Small intestine (tissue), 16 donors: ENCODE data around the gene STAU1. TPM values are rescaled to one million over a fixed set of nuclear protein-coding genes. Genes with fewer than 3 reads are reported as not detected.

ENCODE experiments used
- DNase-seq, 2 donors: peaks; one replicate each; pipeline versions ENCODE4 v3.0.0 to v3.0.0-alpha.2; 2013
- FAIRE-seq: peaks from 2 replicates; lab custom pipeline; 2012; peaks lifted over from hg19 to GRCh38; lab: Jason Lieb, UNC
- H3K27ac ChIP-seq, 3 donors: one replicate each; pipeline ENCODE4 v1.5.1; 2013; ENCODE audit warnings: low read length in 2 of 3, mild to moderate bottlenecking in 2 of 3, control low read depth in 1 of 3, inconsistent platforms in 1 of 3, low read depth in 1 of 3, moderate library complexity in 1 of 3
- H3K27me3 ChIP-seq, 3 donors: one replicate each; pipeline ENCODE4 v1.6.1; 2013; ENCODE audit warnings: low read length in 3 of 3, inconsistent platforms in 1 of 3; ENCODE audit not compliant: control insufficient read depth in 3 of 3, insufficient read depth in 3 of 3
- H3K36me3 ChIP-seq, 3 donors: one replicate each; pipeline ENCODE4 v1.6.1; 2013; ENCODE audit warnings: low read length in 3 of 3, inconsistent platforms in 1 of 3, low read depth in 1 of 3, mild to moderate bottlenecking in 1 of 3, moderate library complexity in 1 of 3; ENCODE audit not compliant: control insufficient read depth in 3 of 3, insufficient read depth in 2 of 3
- H3K4me1 ChIP-seq, 3 donors: one replicate each; pipeline ENCODE4 v1.6.1; 2013; ENCODE audit warnings: low read length in 2 of 3, inconsistent platforms in 1 of 3, low read depth in 1 of 3, mild to moderate bottlenecking in 1 of 3, moderate library complexity in 1 of 3; ENCODE audit not compliant: control insufficient read depth in 3 of 3, insufficient read depth in 2 of 3
- H3K4me3 ChIP-seq, 3 donors: one replicate each; pipeline ENCODE4 v1.5.1; 2013; ENCODE audit warnings: low read length in 3 of 3, control low read depth in 1 of 3, inconsistent platforms in 1 of 3, low read depth in 1 of 3, mild to moderate bottlenecking in 1 of 3, moderate library complexity in 1 of 3
- H3K9me3 ChIP-seq, 2 donors: one replicate each; pipeline ENCODE4 v1.6.1; 2013; ENCODE audit warnings: low read depth in 1 of 2, low read length in 1 of 2; ENCODE audit not compliant: control insufficient read depth in 2 of 2, insufficient read depth in 1 of 2
- WGBS, 3 donors: extraction: QIAGEN DNeasy Blood & Tissue Kit; methylation state at CpG; one replicate each; pipeline ENCODE4 v1.1.7; 2013; 5-methylcytosine and 5-hydroxymethylcytosine counted together
- long read RNA-seq, 10 donors: transcript quantifications; one replicate each; lab custom pipeline, GENCODE V29; 2026
- polyA plus RNA-seq, 4 donors: library from polyadenylated mRNA; stranded (reverse) in 3 of 4; unstranded in 1 of 4; fragments of 200-250 nt in 3 of 4; fragments of 120-200 nt in 1 of 4; gene quantifications; one replicate each; pipeline versions ENCODE4 v1.2.1 to v1.2.3, GENCODE V29; 2013
- donor health status: healthy with polysubstance abuse.
- donor health status: control.
- donor health status: control.
- donor health status: Bipolar disorder and iron deficiency.
- donor health status: healthy.

Gene STAU1, protein sequence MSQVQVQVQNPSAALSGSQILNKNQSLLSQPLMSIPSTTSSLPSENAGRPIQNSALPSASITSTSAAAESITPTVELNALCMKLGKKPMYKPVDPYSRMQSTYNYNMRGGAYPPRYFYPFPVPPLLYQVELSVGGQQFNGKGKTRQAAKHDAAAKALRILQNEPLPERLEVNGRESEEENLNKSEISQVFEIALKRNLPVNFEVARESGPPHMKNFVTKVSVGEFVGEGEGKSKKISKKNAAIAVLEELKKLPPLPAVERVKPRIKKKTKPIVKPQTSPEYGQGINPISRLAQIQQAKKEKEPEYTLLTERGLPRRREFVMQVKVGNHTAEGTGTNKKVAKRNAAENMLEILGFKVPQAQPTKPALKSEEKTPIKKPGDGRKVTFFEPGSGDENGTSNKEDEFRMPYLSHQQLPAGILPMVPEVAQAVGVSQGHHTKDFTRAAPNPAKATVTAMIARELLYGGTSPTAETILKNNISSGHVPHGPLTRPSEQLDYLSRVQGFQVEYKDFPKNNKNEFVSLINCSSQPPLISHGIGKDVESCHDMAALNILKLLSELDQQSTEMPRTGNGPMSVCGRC
- 100 to 1,000 TPM in 1 of 4 donors, 10 to 100 TPM in 3; 47.1 to 116 (median 65.4) TPM for polyA plus RNA-seq
- long read RNA-seq, donor 1, transcript STAU1-206 (13 exons, 3,411 nt): minor isoform, 5 of 245 reads
- long read RNA-seq, donor 1, transcript STAU1-203 (13 exons, 3,211 nt): major isoform, 8 of 245 reads
- long read RNA-seq, donor 1, partial matches to known transcripts: 230 of 245 reads
- long read RNA-seq, donor 1, other reads (novel, unspliced or antisense): 0 of 245 reads
- long read RNA-seq, donor 2, partial matches to known transcripts: 17 of 20 reads
- long read RNA-seq, donor 2, other reads (novel, unspliced or antisense): 0 of 20 reads
- long read RNA-seq, donor 3, partial matches to known transcripts: 10 of 11 reads
- long read RNA-seq, donor 3, other reads (novel, unspliced or antisense): 0 of 11 reads
- long read RNA-seq, donor 4: 0 reads
- long read RNA-seq, donor 5, partial matches to known transcripts: 44 of 44 reads
- long read RNA-seq, donor 5, other reads (novel, unspliced or antisense): 0 of 44 reads
- long read RNA-seq, donor 6, transcript STAU1-203 (13 exons, 3,211 nt): major isoform, 7 of 102 reads
- long read RNA-seq, donor 6, partial matches to known transcripts: 86 of 102 reads
- long read RNA-seq, donor 6, other reads (novel, unspliced or antisense): 5 of 102 reads
- long read RNA-seq, donor 7, transcript STAU1-203 (13 exons, 3,211 nt): major isoform, 9 of 23 reads
- long read RNA-seq, donor 7, partial matches to known transcripts: 5 of 23 reads
- long read RNA-seq, donor 7, other reads (novel, unspliced or antisense): 0 of 23 reads
- long read RNA-seq, donor 8: 0 reads
- long read RNA-seq, donor 9: 0 reads
- long read RNA-seq, donor 10, partial matches to known transcripts: 11 of 17 reads
- long read RNA-seq, donor 10, other reads (novel, unspliced or antisense): 0 of 17 reads

DNA sequence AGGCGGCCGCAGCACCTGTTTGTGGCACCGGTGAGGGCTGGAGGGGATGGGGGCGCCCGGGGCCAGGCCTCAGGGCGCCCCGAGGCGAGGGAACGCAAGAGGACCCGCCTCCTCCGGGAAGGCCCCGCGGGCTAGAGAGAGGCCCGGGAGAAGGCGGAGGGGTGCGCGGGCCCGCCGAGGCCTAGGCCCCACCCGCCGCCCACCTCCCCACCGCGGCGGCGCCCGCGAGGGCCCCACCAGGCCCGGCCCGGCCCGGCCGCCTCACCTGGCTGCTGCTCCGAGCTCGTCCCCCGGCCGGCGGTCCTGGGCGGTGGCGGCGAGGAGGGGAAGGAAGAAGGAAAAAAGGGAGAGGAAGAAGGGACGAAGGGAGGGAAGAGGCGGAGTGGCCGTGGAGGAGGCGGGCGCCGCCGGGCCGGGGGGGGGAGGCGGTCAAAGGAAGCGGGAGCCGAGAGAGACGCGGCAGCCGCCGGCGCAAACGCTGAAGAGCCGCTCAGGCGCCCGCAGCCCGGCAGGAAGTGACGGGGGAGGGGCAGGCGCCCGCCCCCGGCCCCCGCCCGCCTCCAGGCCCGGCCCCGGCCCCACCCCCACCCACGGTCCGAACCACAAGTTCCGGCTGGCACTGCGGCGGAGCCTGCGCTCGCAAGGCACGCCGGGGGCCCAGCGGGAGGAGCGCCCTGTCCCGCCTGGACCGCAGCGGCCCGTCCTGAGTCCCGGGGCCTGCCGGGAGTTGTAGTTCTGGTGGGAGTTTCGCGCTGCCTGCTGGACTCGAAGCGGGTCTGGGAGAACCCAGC lies at the start of gene STAU1:
TSS of gene STAU1 (minus strand) at position 484 of the 791 bp plus-strand sequence. CDS start 22,133 bp downstream, outside the sequence.
- 0 to 1% (median 1%) methylated on average over 16 to 89 of the region's 89 CpGs for WGBS, 3 donors
- FAIRE-seq (no peak), DNase-seq (peak; percentile 95 to 97)
- Histone ChIP-seq H3K9me3 (no peaks in the 10 kb centered on the region), H3K4me1 (peaks cover 4 to 20% (median 5%) of the 10 kb centered on the region in 3 donors), H3K4me3 (peak within 1 kb of the TSS; percentile 72 to 96 (median 81)), H3K27me3 (no peaks in the 10 kb centered on the region), H3K27ac (peak within 1 kb of the TSS; percentile 83 to 95 (median 92)), H3K36me3 (peaks cover 0 to 6% (median 0%) of the 10 kb centered on the region in 3 donors)

DNA sequence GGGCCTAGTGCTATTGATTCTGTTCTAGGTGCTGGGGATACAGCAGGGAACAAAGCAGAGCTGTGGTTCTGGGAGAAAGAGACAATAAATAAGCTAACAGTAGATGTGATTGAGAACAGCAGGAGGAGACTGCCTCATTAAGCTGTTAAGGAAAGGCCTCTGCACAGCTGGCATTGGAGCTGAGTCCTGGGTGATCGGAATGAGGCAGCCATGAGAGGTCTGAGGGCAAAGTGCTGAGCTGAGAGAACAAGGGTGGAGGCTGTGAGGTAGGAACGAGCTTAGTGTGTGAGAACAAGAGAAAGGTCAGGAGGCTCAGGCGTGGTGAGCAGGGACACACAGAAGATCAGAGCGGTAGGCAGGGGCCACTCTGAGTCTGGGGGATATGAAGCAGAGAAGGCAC lies 49.4 kb upstream of the STAU1 start:
- H3K36me3 ChIP-seq: peaks cover 26 to 82% (median 32%) of the 10 kb centered on the region in 3 donors
- H3K27ac ChIP-seq: peak overlapping the region in 2 of 3 donors; percentile 7 to 77

DNA sequence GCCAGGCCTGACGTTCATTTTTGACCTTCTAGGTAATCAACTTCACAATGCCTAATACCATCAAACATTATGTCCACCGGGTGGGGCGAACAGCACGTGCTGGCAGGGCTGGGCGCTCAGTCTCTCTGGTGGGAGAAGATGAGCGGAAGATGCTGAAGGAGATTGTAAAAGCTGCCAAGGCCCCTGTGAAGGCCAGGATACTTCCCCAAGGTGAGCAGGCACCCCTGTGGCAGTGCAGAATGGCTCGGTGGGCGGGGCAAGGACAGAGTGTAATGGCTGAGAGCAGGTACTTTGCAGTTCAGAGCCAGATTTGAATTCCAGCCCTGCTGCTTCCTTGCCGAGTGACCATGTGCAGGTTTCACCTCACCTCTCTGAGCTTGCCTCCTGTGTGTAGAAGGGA lies 48.2 kb upstream of the STAU1 start:
- FAIRE-seq (no peak), DNase-seq (peak in 1 of 2 donors; percentile 27)
- Histone ChIP-seq H3K27me3 (no peaks in the 10 kb centered on the region), H3K4me3 (no peak overlapping the region), H3K4me1 (peaks cover 0 to 8% (median 0%) of the 10 kb centered on the region in 3 donors), H3K27ac (no peak overlapping the region), H3K36me3 (peaks cover 24 to 79% (median 27%) of the 10 kb centered on the region in 3 donors), H3K9me3 (no peaks in the 10 kb centered on the region)
- WGBS, 3 donors: 73 to 85% (median 78%) methylated on average over 9 of the region's 9 CpGs

More for the DNA sequence above, 49.4 kb upstream of the STAU1 start:
- no peak for FAIRE-seq
- 20 to 68% (median 31%) methylated on average over 4 of the region's 4 CpGs for WGBS, 3 donors
- H3K9me3 ChIP-seq: no peaks in the 10 kb centered on the region
- peak; percentile 84 to 94 for DNase-seq
- H3K4me3 ChIP-seq: no peak overlapping the region
- H3K27me3 ChIP-seq: no peaks in the 10 kb centered on the region
- peaks cover 0 to 7% (median 0%) of the 10 kb centered on the region in 3 donors for H3K4me1 ChIP-seq

DNA sequence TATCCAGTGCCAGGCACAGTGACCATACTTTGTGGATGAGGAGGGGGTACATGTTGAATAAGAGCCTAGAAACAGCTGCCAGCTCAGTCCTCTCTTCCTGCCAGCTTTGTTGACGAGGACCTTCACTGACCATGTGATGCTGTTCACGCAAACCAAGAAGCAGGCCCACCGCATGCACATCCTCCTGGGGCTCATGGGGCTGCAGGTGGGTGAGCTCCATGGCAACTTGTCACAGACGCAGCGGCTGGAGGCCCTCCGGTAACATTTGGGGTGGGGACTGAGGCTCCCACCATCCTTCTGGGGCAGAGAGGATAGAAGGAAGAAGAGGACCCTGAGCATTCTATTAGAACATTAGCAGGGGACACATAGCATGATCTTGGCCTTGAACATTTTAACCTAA lies 46.7 kb upstream of the STAU1 start:
- no peak overlapping the region for H3K27ac ChIP-seq
- peaks cover 0 to 23% (median 3%) of the 10 kb centered on the region in 3 donors for H3K4me1 ChIP-seq
- H3K4me3 ChIP-seq: no peak overlapping the region
- FAIRE-seq (no peak), DNase-seq (no peak)
- peaks cover 20 to 83% (median 31%) of the 10 kb centered on the region in 3 donors for H3K36me3 ChIP-seq
- no peaks in the 10 kb centered on the region for H3K27me3 ChIP-seq
- no peaks in the 10 kb centered on the region for H3K9me3 ChIP-seq
- WGBS, 3 donors: 96 to 99% (median 98%) methylated on average over 6 of the region's 6 CpGs

DNA sequence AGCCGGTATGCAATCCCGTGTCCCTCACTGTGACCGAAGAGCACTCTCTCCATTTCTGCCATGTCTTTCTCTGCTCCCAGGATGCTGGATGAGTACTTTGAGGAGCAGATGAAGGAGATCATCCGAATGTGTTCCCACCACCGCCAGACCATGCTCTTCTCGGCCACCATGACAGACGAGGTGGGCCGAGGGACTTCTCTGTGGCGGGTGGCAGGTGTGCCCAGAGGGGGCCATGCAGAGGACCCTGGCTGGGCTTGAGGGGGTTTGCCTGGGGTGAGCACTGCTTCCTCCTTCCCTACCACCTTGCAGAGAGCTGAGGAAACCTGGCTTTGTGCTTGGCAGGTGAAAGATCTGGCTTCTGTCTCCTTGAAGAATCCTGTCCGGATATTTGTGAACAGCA lies 45.1 kb upstream of the STAU1 start:
- peaks cover 0 to 27% (median 4%) of the 10 kb centered on the region in 3 donors for H3K4me1 ChIP-seq
- H3K4me3 ChIP-seq: no peak overlapping the region
- no peaks in the 10 kb centered on the region for H3K9me3 ChIP-seq
- 94 to 97% (median 97%) methylated on average over 10 of the region's 10 CpGs for WGBS, 3 donors
- no peaks in the 10 kb centered on the region for H3K27me3 ChIP-seq
- DNase-seq: no peak
- H3K36me3 ChIP-seq: peaks cover 12 to 82% (median 25%) of the 10 kb centered on the region in 3 donors
- no peak overlapping the region for H3K27ac ChIP-seq
- no peak for FAIRE-seq

DNA sequence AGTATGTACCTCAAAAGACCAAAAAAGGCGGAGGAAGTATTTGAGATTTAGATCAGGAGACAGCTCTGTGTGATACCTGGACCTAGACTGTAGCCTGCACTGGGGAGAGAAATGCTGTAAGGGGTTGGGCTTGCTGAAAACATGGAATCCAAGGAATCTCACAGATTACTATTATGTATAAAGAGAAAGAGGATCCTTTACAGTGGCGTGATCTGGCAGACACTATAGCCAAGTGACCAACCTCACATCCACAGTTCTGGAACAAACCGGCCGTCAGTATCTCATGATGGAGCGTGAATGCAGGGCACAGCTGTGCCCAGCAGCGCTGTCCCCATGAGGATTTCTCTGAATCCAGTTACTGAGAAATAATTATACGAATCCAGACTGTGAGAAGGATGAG lies 43.3 kb upstream of the STAU1 start:
- Histone ChIP-seq H3K27ac (peak overlapping the region in 2 of 3 donors; percentile 22 to 92), H3K36me3 (peaks cover 10 to 82% (median 24%) of the 10 kb centered on the region in 3 donors)

DNA sequence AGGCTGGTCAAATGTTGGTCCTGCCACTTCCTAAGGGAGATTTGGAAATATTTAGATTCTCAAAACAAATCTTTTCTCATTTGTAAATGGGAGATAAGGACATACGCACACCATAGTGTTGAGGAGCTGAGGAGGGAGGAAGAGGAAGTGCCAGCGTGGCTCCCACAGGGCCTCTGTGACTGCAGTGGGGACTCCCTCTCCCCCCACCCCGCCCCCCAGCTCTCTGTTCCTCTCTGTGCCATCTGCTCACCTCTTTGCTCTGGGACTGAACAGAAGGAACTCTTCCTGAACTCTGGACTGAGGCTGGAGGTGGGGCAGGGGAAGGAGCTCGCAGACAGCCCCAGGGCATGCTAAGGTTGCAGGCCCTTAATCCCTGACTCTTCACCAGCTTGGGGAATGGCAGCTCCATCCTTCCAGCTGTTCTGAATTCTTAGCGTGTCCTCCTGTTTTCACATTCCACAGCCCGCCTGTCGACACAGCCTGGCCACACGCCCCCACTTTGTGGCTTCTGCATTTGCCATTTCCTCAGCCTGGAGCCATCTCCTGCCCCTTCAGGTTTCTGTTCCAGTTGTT lies 42.5 kb upstream of the STAU1 start:
- Histone ChIP-seq H3K36me3 (peaks cover 11 to 83% (median 29%) of the 10 kb centered on the region in 3 donors), H3K4me1 (peaks cover 0 to 20% (median 4%) of the 10 kb centered on the region in 3 donors), H3K4me3 (no peak overlapping the region), H3K27me3 (no peaks in the 10 kb centered on the region), H3K27ac (peak overlapping the region; percentile 22 to 92 (median 61)), H3K9me3 (no peaks in the 10 kb centered on the region)
- DNase-seq (peak; percentile 77 to 80), FAIRE-seq (no peak)
- 21 to 59% (median 43%) methylated on average over 8 of the region's 8 CpGs for WGBS, 3 donors

More for the DNA sequence above, 43.3 kb upstream of the STAU1 start:
- 70 to 96% (median 88%) methylated on average over 7 of the region's 7 CpGs for WGBS, 3 donors
- FAIRE-seq: no peak
- no peak overlapping the region for H3K4me3 ChIP-seq
- H3K27me3 ChIP-seq: no peaks in the 10 kb centered on the region
- H3K9me3 ChIP-seq: no peaks in the 10 kb centered on the region
- DNase-seq: no peak
- H3K4me1 ChIP-seq: peaks cover 0 to 20% (median 4%) of the 10 kb centered on the region in 3 donors
